Endothelial cell of hepatic sinusoid (primary cell): ENCODE results near the gene NAMPT.
"Not testable (repeated sequence)": the region's sequence is repeated elsewhere in the genome, so short reads cannot be mapped to it uniquely, and the experiment has no call there.

Source experiments
- in situ Hi-C: cut with HindIII; loops from 2 replicates; pipeline ENCODE4 v1.10.0; 2017; ENCODE audit warnings: low sequenced_read_pairs

NAMPT gene

DNA sequence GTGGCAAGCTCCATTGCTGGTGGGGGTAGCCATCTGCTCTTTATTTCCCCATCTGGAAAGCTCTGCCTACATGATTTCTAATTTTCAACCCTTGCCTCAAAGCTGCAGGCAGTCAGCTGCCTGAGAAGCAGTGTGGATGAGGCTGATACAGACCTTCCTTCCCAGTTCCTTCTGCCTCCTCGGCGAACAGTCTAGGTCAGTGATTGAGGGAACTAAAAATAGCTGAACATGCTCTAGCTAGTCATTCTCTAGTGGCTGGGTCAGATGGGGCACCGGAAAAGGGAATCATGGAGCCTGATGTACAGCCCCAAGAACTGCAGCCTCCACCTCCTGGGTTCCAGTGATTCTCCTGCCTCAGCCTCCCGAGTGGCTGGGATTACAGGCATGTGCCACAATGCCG, 48.7 kb downstream of the NAMPT start:
- in situ Hi-C loops = no loop called here

DNA sequence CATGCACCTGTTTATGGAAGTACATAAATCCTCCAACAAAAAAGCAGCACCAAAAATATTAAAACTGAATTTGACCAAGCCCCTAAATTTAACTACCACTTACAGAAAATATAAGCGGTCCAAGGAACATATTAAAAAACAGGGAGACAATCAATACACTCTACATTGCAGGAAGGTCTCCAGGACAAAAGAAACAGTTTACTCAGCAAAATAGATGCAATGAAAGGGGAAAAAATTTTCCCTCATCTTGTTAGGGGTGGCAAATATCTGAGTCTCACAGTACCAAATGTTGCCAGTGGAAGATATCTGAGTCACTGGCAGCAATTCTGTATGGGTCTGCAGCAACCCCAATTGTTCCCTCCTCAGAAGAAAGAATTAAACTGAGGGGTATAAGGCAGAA, 50.4 kb downstream of the NAMPT start:
- in situ Hi-C loops = no loop called here

GRCh38 chr7:106231856-106232490, 52.8 kb downstream of the NAMPT start:
- in situ Hi-C loops = no loop called here

GRCh38 chr7:106225856-106226255, 58.9 kb downstream of the NAMPT start:
- in situ Hi-C loops = no loop called here

DNA sequence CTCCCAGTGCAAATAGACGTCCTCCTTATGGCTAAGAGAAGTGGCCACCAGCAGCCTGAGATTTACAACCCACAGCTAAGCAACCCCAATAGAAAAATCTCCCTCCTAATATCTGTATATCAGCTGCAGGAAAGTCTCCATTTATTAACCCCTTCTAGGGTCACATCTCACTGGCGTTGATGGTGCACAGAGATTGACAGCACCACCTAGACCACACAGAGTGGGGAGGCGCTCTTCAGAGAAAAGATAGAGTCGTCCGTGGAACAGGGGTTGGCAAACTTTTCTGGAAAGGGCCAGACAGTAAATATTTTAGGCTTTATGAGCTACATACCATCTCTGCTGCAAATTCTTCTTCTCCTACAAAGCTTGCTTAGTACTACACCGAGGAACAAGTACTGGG, 60.0 kb downstream of the NAMPT start:
- in situ Hi-C loops = no loop called here

DNA sequence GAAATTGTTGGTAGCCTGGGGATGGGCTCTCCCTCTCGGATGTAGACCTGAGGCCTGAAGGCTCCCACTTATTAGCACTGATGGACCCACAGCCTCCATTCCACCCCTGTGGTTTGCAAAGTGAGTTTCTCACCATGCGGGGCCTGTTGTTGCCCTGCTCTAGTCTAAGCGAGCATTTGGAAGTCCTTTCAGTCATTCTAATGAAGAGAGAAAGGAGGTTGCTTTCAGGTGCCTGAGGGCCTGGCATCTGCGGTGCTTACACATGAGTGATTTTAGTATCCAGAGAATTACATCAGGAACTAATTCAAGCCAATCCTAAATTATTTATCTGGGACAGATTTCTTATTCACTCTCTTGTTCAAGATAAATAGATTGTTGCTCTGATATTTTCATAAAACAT, 61.6 kb downstream of the NAMPT start:
- in situ Hi-C loops = no loop called here

DNA sequence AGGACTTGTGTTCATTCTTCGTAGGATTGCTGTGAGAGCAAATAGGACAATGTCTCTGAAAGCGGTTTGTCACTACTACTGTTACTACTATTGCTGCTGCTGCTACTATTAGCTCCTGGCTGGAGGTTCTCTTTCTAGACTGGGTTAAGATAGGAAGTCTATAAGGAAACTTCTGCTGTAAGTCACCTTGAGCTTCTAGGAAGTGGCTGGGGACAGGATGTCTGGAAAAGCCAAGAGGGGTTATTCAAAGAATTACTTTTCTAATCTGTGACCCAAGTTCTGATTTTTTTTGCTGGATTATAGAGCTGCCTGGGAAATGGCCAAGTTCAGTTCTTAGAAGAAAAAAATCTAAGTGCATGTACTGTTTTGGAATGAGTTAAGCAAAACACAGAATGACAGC, 62.2 kb downstream of the NAMPT start:
- in situ Hi-C loops = no loop called here

DNA sequence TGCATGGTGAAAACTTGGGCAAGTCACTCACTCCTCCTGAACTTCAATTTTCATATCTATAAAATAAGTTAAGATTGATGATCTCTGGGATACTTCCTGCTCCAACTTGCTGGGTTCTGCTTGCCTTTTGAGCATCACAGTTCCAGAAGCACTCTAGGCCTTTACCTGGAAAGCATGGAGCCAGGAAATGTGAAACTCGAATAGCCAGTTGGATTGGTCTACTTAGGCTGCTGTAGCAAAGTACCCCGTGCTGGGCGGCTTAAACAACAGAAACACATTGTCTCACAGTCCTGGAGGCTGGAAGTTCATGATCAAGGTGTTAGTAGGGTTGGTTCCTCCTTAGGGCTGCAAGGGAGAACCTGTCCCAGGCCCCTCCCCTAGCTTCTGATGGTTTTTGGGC, 64.5 kb downstream of the NAMPT start:
- in situ Hi-C loops = no loop called here

GRCh38 chr7:106219170-106219569, 65.6 kb downstream of the NAMPT start:
- in situ Hi-C loops = no loop called here

GRCh38 chr7:106218546-106218945, 66.2 kb downstream of the NAMPT start:
- in situ Hi-C loops = no loop called here

GRCh38 chr7:106216923-106217542, 67.8 kb downstream of the NAMPT start:
- in situ Hi-C loops = no loop called here

- in situ Hi-C loops = no loop called here
Observed at GRCh38 chr7:106216517-106216922, 68.3 kb downstream of the NAMPT start.

DNA sequence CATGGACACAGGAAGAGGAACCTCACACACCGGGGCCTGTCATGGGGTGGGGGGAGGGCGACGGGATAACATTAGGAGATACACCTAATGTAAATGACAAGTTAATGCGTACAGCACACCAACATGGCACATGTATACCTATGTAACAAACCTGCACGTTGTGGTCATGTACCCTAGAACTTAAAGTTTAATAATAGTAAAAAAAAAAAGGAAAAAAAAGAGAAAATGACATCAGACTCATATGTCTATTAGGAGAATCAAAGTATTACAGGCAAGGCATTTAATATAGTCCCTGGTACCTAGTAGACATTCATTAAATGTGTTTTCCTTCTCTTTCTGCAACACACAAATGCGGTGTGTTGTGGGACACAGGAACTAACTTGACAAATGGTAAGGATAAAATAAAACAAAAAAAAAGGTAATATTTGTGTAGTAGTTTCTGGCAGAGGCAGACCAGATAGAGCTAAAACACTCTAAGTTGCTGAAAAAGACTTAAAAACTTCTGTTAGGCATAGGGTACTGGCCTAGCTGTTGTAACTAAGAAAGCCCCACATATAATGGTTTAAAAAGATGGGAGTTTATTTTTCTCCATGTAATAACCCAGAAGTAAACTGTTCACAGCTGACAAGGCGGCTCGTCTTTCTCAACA, 68.8 kb downstream of the NAMPT start:
- in situ Hi-C loops = no loop called here

DNA sequence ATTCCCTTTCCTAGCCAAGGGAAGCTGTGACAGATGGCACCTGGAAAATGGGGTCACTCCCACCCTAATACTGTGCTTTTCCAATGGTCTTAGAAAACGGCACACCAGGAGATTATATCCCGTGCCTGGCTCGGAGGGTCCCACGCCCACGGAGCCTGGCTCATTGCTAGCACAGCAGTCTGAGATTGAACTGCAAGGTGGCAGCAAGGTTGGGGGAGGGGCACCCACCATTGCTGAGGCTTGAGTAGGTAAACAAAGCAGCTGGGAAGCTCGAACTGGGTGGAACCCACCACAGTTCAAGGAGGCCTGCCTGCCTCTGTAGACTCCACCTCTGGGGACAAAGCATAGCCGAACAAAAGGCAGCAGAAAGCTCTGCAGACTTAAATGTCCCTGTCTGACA, 75.8 kb downstream of the NAMPT start:
- in situ Hi-C loops = not testable (repeated sequence)

- in situ Hi-C loops = no loop called here
Observed at GRCh38 chr7:106206826-106207541, 77.8 kb downstream of the NAMPT start.

GRCh38 chr7:106205621-106206222, 79.1 kb downstream of the NAMPT start:
- in situ Hi-C loops = no loop called here

DNA sequence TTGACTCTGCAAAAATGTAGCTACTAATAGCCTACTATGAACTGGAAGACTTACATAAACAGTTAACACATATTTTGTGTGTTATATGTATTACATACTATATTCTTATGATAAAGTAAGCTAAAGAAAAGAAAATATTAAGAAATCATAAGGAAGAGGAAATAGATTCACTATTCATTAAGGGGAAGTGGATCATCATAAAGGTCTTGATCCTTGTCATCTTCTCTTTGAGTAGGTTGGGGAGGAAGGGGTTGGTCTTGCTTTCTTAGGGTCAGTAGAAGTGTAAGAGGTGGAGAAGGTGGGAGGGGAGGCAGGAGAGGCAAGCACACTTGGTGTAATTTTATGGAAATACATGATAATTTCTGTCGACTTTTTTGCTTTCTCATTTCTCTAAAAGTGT, 81.3 kb downstream of the NAMPT start:
- in situ Hi-C loops = no loop called here

- in situ Hi-C loops = no loop called here
Observed at GRCh38 chr7:106201164-106201563, 83.6 kb downstream of the NAMPT start.

- in situ Hi-C loops = no loop called here
Observed at GRCh38 chr7:106199813-106200364, 84.9 kb downstream of the NAMPT start.

GRCh38 chr7:106199024-106199423, 85.8 kb downstream of the NAMPT start:
- in situ Hi-C loops = no loop called here
